Neural crest cell (in vitro differentiated cells): Measurements from ENCODE around the gene RASA2. TPM values are rescaled to one million over a fixed set of nuclear protein-coding genes. Genes with fewer than 3 reads are reported as not detected.

Experiments
- DNase-seq: peaks from one replicate; pipeline ENCODE4 v3.0.0; 2021; ENCODE audit warnings: low read depth, mixed read lengths, low spot score
- H3K27ac Mint-ChIP-seq: one replicate; pipeline ENCODE4 v1.8.0; 2021; ENCODE audit warnings: mild to moderate bottlenecking, mixed read lengths; ENCODE audit not compliant: unreplicated experiment
- H3K27me3 Mint-ChIP-seq: 2 replicates; pipeline ENCODE4 v1.8.0; 2021; ENCODE audit warnings: low read depth, mild to moderate bottlenecking, mixed read lengths
- H3K36me3 Mint-ChIP-seq: 2 replicates; pipeline ENCODE4 v1.8.0; 2021; ENCODE audit warnings: low read depth, mild to moderate bottlenecking, mixed read lengths
- H3K4me1 Mint-ChIP-seq: 2 replicates; pipeline ENCODE4 v1.8.0; 2021; ENCODE audit warnings: mixed read lengths
- H3K4me3 Mint-ChIP-seq: one replicate; pipeline ENCODE4 v1.8.0; 2021; ENCODE audit warnings: mild to moderate bottlenecking, mixed read lengths
- H3K9me3 Mint-ChIP-seq: 2 replicates; pipeline ENCODE4 v1.8.0; 2021; ENCODE audit warnings: mixed read lengths
- CTCF ChIP-seq: fragments of 200-600 bp; sonication (generic); conservative IDR thresholded peaks from 2 replicates; pipeline ENCODE4 v1.5.0; 2021; ENCODE audit warnings: antibody characterized with exemption, mild to moderate bottlenecking
- total RNA-seq: library from RNA; stranded (reverse); gene quantifications from 2 replicates; pipeline ENCODE4 v1.2.1, GENCODE V29; 2021

Gene RASA2
- total RNA-seq, 1 donor from 2014 or later: 19.2 TPM

- peak; percentile 51 for DNase-seq
- Mint-ChIP-seq H3K4me3 (no peak overlapping the region), H3K9me3 (no peaks in the 10 kb centered on the region), H3K36me3 (peaks cover 3% of the 10 kb centered on the region), H3K27ac (no peak overlapping the region), H3K4me1 (peaks cover 2% of the 10 kb centered on the region), H3K27me3 (no peaks in the 10 kb centered on the region)
- TF ChIP-seq CTCF: peak; percentile 96
These were observed 74.7 kb downstream of the RASA2 start for GRCh38 chr3:141561426-141562034.

GRCh38 chr3:141564241-141564640 is 77.4 kb downstream of the RASA2 start:
- H3K4me3 Mint-ChIP-seq: no peak overlapping the region
- H3K27ac Mint-ChIP-seq: no peak overlapping the region
- no peak for TF ChIP-seq CTCF
- DNase-seq: no peak
- H3K36me3 Mint-ChIP-seq: peaks cover 3% of the 10 kb centered on the region
- H3K9me3 Mint-ChIP-seq: no peaks in the 10 kb centered on the region
- H3K4me1 Mint-ChIP-seq: no peaks in the 10 kb centered on the region
- no peaks in the 10 kb centered on the region for H3K27me3 Mint-ChIP-seq

GRCh38 chr3:141570068-141570467 is 83.2 kb downstream of the RASA2 start:
- no peaks in the 10 kb centered on the region for H3K27me3 Mint-ChIP-seq
- H3K9me3 Mint-ChIP-seq: no peaks in the 10 kb centered on the region
- no peak overlapping the region for H3K27ac Mint-ChIP-seq

GRCh38 chr3:141575879-141576743 is 89.3 kb downstream of the RASA2 start:
- Mint-ChIP-seq H3K9me3 (no peaks in the 10 kb centered on the region), H3K4me1 (peaks cover 9% of the 10 kb centered on the region), H3K27ac (no peak overlapping the region), H3K36me3 (peaks cover 7% of the 10 kb centered on the region), H3K4me3 (no peak overlapping the region), H3K27me3 (no peaks in the 10 kb centered on the region)
- no peak for DNase-seq
- peak; percentile 69 for TF ChIP-seq CTCF

More at GRCh38 chr3:141570068-141570467, 83.2 kb downstream of the RASA2 start:
- H3K36me3 Mint-ChIP-seq: peaks cover 6% of the 10 kb centered on the region
- DNase-seq: no peak
- no peak for TF ChIP-seq CTCF
- H3K4me1 Mint-ChIP-seq: peaks cover 4% of the 10 kb centered on the region
- H3K4me3 Mint-ChIP-seq: no peak overlapping the region

GRCh38 chr3:141576744-141577052 is 89.9 kb downstream of the RASA2 start:
- Mint-ChIP-seq H3K4me3 (no peak overlapping the region), H3K36me3 (peaks cover 7% of the 10 kb centered on the region), H3K27me3 (no peaks in the 10 kb centered on the region), H3K4me1 (peaks cover 9% of the 10 kb centered on the region), H3K27ac (no peak overlapping the region), H3K9me3 (no peaks in the 10 kb centered on the region)
- TF ChIP-seq CTCF: peak; percentile 23
- no peak for DNase-seq
